SU-DHL-6 (cell line): Measurements from ENCODE around the gene GULP1.

ENCODE experiments used
- H2AFZ ChIP-seq: fragments of 200-600 bp; sonication (generic); 2 replicates; pipeline ENCODE4 v1.6.1; 2014; ENCODE audit warnings: low read depth, mild to moderate bottlenecking, moderate library complexity, mixed read lengths, antibody characterized with exemption, low read length; ENCODE audit not compliant: severe bottlenecking
- H3F3A ChIP-seq: fragments of 200-600 bp; shearing (Covaris generic); 2 replicates; pipeline ENCODE4 v1.6.0; 2016; ENCODE audit warnings: antibody characterized with exemption, mild to moderate bottlenecking; ENCODE audit not compliant: insufficient read depth
- H3K27ac ChIP-seq: fragments of 200-600 bp; sonication (generic); 2 replicates; pipeline ENCODE4 v1.5.1; 2016; ENCODE audit warnings: low read depth, mild to moderate bottlenecking, low read length, moderate library complexity, mixed read lengths
- H3K27me3 ChIP-seq: fragments of 200-600 bp; sonication (generic), shearing (Covaris generic); 2 replicates; pipeline ENCODE4 v1.6.0; 2014; ENCODE audit warnings: mild to moderate bottlenecking, low read length
- H3K36me3 ChIP-seq: fragments of 200-600 bp; sonication (generic); 2 replicates; pipeline ENCODE4 v1.6.1; 2014; ENCODE audit warnings: mild to moderate bottlenecking, low read length, mixed read lengths
- H3K4me2 ChIP-seq: fragments of 300-600, 200-600 bp; shearing (Covaris generic), sonication (generic); 2 replicates; pipeline ENCODE4 v1.6.0; 2014; ENCODE audit warnings: low read length, low read depth, mild to moderate bottlenecking; ENCODE audit not compliant: poor library complexity, severe bottlenecking
- H3K4me3 ChIP-seq: fragments of 200-600 bp; sonication (generic); 2 replicates; pipeline ENCODE4 v1.5.1; 2014; ENCODE audit warnings: antibody characterized with exemption, low read length, mild to moderate bottlenecking, mixed read lengths; ENCODE audit not compliant: insufficient read depth, poor library complexity, severe bottlenecking
- H3K79me2 ChIP-seq: fragments of 200-600 bp; sonication (generic); 2 replicates; pipeline ENCODE4 v1.6.1; 2014; ENCODE audit warnings: mild to moderate bottlenecking, low read length, moderate library complexity; ENCODE audit not compliant: insufficient read depth
- H3K9ac ChIP-seq: fragments of 200-600 bp; sonication (generic); 2 replicates; pipeline ENCODE4 v1.7.0; 2014; ENCODE audit warnings: mild to moderate bottlenecking, low read length
- H3K9me2 ChIP-seq: fragments of 200-600 bp; sonication (generic); replicated peaks from 2 replicates; pipeline ENCODE4 v1.6.1; 2014; ENCODE audit warnings: low read length; ENCODE audit not compliant: insufficient read depth
- H3K9me3 ChIP-seq: fragments of 200-600 bp; sonication (generic); 2 replicates; pipeline ENCODE4 v1.6.1; 2014; ENCODE audit warnings: low read length, mixed read lengths; ENCODE audit not compliant: insufficient read depth
- H4K20me1 ChIP-seq: fragments of 200-600 bp; sonication (generic); 2 replicates; pipeline ENCODE4 v1.6.1; 2014; ENCODE audit warnings: low read depth, mild to moderate bottlenecking, antibody characterized with exemption, low read length, moderate library complexity, mixed read lengths
- EZH2phosphoT487 ChIP-seq: fragments of 200-600 bp; sonication (generic), shearing (Covaris generic); conservative IDR thresholded peaks from 2 replicates; pipeline ENCODE4 v1.6.1; 2018; ENCODE audit warnings: mild to moderate bottlenecking, antibody characterized with exemption, low read length, moderate library complexity, mixed read lengths
- TF ChIP-seq, protein P1 (sequence below): fragments of 200-600 bp; sonication (generic); IDR thresholded peaks from one replicate; pipeline ENCODE4 v1.5.1; 2017; ENCODE audit warnings: antibody characterized with exemption, mild to moderate bottlenecking, low read length, moderate library complexity; ENCODE audit not compliant: insufficient read depth, poor library complexity, severe bottlenecking

GULP1 gene

DNA sequence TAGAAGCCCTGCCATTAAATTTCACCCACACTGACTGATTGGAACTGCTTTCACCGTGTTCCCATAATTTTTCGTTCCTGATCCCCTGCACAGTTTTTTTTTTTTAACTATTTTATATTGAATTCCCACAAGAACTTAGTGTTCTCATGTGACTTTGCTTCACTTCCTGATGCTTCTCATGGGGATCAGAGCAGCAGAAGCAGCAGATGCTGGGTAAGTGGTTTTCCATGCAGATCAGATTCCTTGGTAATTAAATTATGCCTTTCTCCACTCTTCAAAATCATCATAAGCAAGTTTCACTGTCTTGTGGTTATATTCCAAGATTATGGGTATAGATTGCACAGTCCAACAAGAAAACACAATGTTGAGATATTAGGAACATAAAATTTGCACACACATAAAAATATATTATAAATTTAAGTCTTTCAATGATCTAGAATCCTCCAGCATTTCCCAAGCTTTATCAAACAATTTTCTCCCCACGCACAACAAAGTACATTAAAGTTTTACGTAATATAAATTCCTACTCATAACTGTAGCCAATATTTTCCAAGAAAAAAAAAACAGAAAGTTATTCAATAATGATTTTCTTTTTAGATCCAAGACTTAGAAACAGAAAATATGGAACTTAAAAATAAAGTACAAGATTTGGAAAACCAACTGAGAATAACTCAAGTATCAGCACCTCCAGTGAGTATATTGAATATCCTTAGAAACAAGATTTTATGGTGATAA, 277.9 kb downstream of the GULP1 start:
- no peaks in the 10 kb centered on the region for H3K9me3 ChIP-seq
- no peak overlapping the region for H3K4me3 ChIP-seq
- no peaks in the 10 kb centered on the region for H3F3A ChIP-seq
- H3K4me2 ChIP-seq, result no peak overlapping the region
- TF ChIP-seq, protein P1, sequence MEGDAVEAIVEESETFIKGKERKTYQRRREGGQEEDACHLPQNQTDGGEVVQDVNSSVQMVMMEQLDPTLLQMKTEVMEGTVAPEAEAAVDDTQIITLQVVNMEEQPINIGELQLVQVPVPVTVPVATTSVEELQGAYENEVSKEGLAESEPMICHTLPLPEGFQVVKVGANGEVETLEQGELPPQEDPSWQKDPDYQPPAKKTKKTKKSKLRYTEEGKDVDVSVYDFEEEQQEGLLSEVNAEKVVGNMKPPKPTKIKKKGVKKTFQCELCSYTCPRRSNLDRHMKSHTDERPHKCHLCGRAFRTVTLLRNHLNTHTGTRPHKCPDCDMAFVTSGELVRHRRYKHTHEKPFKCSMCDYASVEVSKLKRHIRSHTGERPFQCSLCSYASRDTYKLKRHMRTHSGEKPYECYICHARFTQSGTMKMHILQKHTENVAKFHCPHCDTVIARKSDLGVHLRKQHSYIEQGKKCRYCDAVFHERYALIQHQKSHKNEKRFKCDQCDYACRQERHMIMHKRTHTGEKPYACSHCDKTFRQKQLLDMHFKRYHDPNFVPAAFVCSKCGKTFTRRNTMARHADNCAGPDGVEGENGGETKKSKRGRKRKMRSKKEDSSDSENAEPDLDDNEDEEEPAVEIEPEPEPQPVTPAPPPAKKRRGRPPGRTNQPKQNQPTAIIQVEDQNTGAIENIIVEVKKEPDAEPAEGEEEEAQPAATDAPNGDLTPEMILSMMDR, result no peak
- no peak for TF ChIP-seq EZH2phosphoT487
- H2AFZ ChIP-seq, result no peak overlapping the region
- H3K9ac ChIP-seq, result no peak overlapping the region
- no peaks in the 10 kb centered on the region for H3K79me2 ChIP-seq
- H4K20me1 ChIP-seq, result no peaks in the 10 kb centered on the region
- H3K27ac ChIP-seq, result no peak overlapping the region
- no peaks in the 10 kb centered on the region for H3K9me2 ChIP-seq
- H3K36me3 ChIP-seq, result no peaks in the 10 kb centered on the region
- no peaks in the 10 kb centered on the region for H3K27me3 ChIP-seq

DNA sequence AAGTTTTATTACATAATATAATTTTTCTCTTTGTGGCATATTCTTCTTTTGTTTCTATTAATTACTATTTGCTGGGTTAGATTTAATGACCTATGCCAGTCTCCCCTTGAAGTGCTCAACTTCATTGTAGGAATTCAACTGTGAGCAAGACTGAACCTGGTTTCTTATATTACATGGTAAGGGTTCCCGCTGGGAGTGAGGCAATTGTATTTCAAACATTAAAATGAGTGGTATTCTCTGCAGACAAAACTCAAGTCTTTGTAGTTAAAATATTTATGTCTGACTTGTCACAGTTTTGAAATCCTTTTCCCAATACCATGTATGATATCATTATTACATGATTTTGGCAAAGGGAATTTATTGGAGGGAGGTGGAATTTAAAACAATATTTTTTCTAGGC, 278.7 kb downstream of the GULP1 start:
- Histone ChIP-seq H3K4me3 (no peak overlapping the region), H3K36me3 (no peaks in the 10 kb centered on the region), H3K9me2 (no peaks in the 10 kb centered on the region), H2AFZ (no peak overlapping the region), H3K9me3 (no peaks in the 10 kb centered on the region), H3K4me2 (no peak overlapping the region), H3F3A (no peaks in the 10 kb centered on the region), H3K9ac (no peak overlapping the region), H3K27ac (no peak overlapping the region), H3K79me2 (no peaks in the 10 kb centered on the region), H4K20me1 (no peaks in the 10 kb centered on the region), H3K27me3 (no peaks in the 10 kb centered on the region)
- TF ChIP-seq EZH2phosphoT487, result no peak
- TF ChIP-seq, protein P1, result no peak

DNA sequence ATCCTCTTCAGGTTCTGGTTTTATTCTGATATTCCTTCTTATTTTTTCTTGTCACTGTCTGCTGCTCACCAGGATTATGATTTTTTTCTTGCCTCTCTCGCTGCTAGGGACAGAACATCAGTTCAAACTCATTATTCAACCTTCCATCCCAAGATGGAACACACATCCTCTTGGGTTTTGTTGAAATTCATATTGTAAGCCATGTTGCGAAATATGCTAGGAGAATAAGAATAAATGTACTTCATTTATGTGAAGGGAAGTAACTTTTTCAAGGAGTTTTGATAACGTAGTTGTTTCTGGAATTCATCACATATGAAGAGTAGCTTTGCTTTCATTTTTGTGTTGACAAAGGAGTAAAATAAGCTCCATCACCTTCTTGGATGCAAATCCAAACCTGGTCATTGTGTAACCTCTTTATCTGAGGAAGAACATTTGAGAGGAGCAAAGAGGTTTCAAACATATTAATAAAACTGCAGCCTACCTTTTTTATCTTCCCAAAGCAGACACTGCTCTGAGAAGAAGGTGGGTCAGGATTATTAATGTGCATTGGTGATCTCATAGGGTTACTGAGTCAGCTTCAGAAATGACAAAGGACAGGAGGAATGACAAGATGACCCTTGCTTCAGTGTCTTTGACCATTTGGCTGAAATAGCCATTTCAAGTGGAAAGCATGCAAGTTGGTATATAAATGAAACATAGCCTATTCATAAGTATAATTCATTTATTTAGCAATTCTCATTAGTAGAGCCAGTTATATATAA, 280.0 kb downstream of the GULP1 start:
- Histone ChIP-seq H3K9me3 (no peaks in the 10 kb centered on the region), H3F3A (no peaks in the 10 kb centered on the region), H4K20me1 (no peaks in the 10 kb centered on the region), H3K4me2 (no peak overlapping the region), H3K36me3 (no peaks in the 10 kb centered on the region), H3K27me3 (no peaks in the 10 kb centered on the region), H3K9me2 (no peaks in the 10 kb centered on the region), H3K9ac (no peak overlapping the region), H3K27ac (no peak overlapping the region), H3K79me2 (no peaks in the 10 kb centered on the region), H3K4me3 (no peak overlapping the region), H2AFZ (no peak overlapping the region)
- no peak for TF ChIP-seq EZH2phosphoT487
- TF ChIP-seq, protein P1, result no peak
